Fibroblast of pulmonary artery (primary cell): ENCODE data around the gene STIMATE.

Experiments used
- DNase-seq: peaks from one replicate; pipeline ENCODE4 v3.0.0-alpha.2; 2010; ENCODE audit warnings: low read depth
- H3K4me3 ChIP-seq: replicated peaks from 2 replicates; pipeline ENCODE4 v1.5.1; 2011; ENCODE audit warnings: low read depth, mild to moderate bottlenecking, control low read depth, low read length, moderate library complexity
- TF ChIP-seq, protein P1 (sequence below): IDR thresholded peaks from 2 replicates; pipeline ENCODE4 v1.5.1; 2011; ENCODE audit warnings: mild to moderate bottlenecking, control low read depth, low read length, inconsistent platforms; ENCODE audit errors: missing control alignments

STIMATE gene

DNA sequence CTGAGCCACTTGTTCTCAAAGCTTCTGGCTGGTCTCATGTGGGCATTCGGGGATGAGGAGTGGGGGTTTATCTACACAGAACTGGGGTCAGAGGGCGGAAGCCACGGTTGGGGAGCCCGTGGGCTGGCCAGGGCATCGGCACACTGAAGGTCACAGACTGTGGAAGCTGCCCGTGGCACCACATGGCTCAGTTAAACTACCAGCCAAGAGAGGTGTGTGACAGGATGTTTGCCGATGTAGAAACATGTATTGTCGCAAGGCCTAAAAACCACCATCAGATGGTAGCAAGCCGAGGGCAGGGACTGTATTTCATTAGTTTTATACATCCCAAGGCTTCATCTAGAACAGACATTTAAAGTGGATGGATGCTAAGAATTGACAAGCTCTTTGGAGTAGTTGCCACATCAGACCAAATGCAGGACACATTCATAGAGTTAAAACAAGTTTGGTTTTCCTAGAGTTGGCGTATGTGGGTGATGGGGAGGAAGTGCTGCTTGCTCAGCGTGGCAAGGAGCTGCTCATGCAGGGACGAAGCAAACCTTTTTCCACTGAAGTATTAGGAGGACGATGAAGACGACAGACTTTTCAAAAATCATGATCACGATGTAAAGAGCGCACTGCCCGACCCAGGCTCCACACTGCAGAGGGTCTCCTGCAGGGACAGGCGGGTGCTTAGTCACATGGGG lies 52.9 kb downstream of the STIMATE start:
- H3K4me3 ChIP-seq: no peak overlapping the region
- no peak for DNase-seq
- TF ChIP-seq, protein P1, sequence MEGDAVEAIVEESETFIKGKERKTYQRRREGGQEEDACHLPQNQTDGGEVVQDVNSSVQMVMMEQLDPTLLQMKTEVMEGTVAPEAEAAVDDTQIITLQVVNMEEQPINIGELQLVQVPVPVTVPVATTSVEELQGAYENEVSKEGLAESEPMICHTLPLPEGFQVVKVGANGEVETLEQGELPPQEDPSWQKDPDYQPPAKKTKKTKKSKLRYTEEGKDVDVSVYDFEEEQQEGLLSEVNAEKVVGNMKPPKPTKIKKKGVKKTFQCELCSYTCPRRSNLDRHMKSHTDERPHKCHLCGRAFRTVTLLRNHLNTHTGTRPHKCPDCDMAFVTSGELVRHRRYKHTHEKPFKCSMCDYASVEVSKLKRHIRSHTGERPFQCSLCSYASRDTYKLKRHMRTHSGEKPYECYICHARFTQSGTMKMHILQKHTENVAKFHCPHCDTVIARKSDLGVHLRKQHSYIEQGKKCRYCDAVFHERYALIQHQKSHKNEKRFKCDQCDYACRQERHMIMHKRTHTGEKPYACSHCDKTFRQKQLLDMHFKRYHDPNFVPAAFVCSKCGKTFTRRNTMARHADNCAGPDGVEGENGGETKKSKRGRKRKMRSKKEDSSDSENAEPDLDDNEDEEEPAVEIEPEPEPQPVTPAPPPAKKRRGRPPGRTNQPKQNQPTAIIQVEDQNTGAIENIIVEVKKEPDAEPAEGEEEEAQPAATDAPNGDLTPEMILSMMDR: no peak

DNA sequence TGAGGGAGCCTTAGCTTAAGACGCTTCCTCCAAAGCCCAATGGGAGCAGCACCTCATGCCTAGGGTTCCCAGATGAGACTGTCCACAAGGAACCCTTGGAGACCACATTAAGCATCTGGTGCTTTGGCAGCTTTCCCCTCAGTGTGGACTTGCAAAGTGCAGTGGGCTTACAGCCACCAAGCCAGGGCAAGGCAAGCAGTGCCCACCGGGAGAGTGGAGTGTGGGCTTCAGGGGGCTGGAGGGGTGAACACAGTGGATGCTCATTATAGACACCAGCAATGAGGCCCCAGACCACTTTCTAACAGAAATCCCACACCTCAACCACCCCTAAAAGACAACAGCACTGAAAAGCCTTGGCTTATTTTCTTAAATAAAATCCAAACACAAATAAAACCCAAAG lies 53.5 kb downstream of the STIMATE start:
- TF ChIP-seq, protein P1: no peak
- H3K4me3 ChIP-seq: no peak overlapping the region
- no peak for DNase-seq

DNA sequence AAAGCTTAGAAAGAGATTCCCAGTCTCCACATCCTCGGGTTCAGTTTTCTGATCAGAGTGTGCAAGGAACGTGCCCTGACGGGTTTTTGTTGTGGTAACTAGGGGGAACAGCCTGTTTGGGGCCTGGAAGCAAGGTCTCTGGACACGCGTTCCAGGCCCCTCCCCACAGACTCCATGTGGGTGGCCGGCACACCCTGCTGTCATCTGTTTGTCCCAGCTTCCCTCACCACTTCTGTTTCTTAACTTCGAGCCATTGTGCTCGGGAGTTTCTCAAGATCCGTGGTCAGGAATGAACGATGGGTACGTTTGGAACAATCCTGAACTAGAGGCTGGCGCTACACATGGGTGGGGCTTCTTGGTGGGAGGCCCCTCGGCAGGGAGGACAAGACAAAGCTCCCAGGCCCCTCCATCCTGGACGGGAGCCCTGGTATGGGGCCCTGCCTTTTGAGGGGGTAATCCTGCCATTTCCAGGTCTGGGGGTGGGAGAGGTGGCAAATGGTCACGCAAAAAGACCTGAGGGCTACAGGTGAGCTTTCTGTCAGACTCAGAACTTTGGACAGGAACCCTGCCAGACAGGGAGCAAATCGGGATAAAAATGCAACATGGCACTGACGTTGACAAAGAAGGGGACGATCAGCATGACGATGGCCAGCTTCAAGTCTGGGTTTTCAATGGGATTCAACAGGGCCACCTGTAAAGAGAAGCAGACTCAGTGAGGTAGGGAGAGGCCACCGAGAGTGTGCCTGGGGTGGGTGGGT lies 54.1 kb downstream of the STIMATE start:
- TF ChIP-seq, protein P1: no peak
- no peak overlapping the region for H3K4me3 ChIP-seq
- DNase-seq: no peak

DNA sequence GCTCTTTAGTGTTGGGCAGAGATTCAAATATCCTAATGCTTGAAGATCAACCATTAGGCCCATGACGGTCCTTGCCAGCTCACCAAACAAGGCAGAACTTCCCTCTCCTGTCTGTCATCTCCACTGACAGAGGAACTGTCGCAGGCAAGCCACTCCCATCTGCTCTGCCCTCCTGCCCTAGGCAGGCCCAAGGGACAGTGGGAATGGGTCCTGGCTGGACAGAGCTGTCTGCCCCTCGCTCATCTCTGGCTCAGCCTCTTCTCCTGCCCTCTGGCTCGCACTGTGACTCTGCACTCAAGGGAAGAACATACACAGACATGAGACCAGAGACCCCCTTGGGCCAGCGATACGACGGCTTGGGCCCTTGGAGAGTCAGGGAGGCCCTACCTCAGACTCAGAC lies 54.9 kb downstream of the STIMATE start:
- TF ChIP-seq, protein P1: no peak
- DNase-seq: no peak
- no peak overlapping the region for H3K4me3 ChIP-seq

DNA sequence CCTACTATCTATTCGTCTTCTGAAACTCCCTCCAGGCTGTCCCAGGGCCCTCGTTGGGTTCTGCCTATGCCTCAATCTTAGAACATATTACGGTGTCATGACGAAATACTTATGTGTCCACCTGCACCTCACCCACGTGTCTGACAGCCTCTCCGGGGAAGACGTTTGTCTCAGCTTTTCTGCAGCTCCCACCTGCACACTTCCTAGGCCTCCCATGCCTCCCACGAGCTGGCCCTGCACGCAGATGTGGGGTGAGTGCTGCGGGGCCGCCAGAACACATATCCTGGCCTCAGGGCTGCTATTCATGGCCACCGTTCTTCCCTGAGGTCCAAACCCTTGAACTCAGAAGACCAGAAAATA lies 55.4 kb downstream of the STIMATE start:
- DNase-seq: no peak
- TF ChIP-seq, protein P1: no peak

DNA sequence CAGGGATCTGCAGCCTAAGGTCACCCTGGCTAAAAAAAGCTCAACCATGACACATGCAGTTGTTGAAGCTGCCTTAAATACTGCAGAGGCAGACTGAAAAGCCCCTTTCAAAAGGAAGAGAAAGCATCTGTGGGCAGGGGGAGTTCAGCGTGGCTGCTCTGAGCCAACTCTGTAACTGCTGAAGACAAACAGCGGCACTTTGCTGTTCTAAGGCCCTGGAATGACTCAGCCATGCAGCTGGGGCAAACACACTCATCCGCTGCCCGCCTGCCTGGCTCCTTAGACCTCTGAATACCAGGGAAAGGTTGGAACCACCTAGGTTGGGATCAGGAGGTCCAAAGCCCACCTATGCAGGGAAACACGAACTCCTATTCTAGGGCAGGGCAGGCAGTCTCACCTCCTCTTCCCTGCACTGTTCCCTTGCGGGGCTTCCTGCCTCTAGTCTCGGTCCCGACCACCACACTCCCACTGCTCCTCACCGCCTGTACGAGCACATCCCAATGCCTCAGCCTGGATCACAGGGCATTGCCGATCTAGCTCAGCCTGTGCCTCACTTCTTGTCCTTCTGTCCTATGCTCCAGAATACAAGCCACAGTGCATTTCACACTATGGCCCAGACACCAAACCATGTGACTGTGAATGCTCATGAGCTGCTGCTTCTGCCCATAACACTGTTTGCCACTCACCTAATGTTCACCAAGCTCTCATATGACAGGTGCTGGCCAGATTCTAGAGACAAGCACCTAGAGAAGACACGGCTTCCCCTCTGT lies 56.0 kb downstream of the STIMATE start:
- DNase-seq: no peak
- H3K4me3 ChIP-seq: no peak overlapping the region
- TF ChIP-seq, protein P1: no peak

More for the DNA sequence above, 55.4 kb downstream of the STIMATE start:
- H3K4me3 ChIP-seq: no peak overlapping the region
